Stimulated activated naive CD8-positive, alpha-beta T cell treated with anti-CD3 and anti-CD28 coated beads, Interleukin-15, Interleukin-2, amounts not matched to agents 100 U/mL and 50 U/mL, for 24 hours (primary cell): Measurements from ENCODE around the gene TBX4.
"Not testable (repeated sequence)": the region's sequence is repeated elsewhere in the genome, so short reads cannot be mapped to it uniquely, and the experiment has no call there.

ENCODE experiments used
- ATAC-seq: fragments of 150-1000 bp; cut with Tn5 transposase; one replicate; pipeline ENCODE4 v1.10.0; 2021
- DNase-seq: peaks from one replicate; pipeline ENCODE4 v3.0.0; 2021

TBX4 gene

DNA sequence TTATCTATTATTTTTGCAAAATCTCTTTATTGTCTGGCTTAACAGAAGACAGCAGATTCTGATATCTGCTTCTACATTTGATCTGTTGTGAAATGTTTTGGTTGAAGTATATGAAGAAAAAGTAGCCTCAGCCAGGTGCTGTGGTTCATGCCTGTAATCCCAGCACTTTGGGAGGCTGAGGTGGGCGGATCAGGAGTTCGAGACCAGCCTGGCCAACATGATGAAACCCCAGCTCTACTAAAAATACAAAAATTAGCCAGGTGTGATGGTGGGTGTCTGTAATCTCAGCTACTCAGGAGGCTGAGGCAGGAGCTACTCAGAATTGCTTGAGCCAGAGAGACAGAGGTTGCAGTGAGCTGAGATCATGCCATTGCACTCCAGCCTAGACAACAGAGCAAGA is 75.2 kb downstream of the TBX4 start:
- DNase-seq, ATAC-seq: not testable (repeated sequence)

DNA sequence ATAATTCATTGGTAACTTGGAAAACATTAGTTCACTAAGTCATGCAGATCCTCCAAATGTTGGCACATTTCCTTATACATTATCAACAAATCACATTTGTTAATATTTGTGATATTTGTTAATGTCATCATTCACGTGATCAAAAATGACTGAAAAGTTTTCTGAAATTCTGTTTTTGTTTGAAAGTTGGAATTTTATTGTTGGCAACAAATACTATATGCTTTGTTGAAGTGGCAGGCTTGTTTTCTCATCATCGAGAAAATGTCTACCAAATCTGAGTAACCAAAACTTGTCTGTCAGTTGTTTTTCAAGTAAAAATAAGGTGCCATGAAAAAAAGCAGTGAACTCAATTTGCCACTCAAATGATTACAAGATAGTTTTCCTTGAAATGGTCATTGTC is 75.9 kb downstream of the TBX4 start:
- ATAC-seq = no peak
- no peak for DNase-seq

DNA sequence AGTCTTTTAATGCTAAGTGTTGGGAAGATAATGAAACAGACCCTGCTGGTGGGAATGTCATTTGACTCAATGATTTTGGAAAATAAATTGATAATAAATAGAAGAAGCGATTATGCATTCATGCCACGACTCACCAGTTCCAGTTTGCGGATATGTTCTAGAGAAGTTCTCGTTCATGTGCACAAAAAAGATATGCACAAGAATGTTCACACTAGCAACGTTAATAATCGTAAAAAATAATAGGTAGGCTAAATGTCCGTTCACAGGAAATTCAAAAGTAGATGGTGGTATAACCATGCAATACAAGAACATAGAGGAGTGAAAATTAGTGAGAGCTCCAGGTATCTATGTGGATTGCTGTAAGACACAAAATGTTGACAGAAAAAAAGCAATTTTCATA is 79.0 kb downstream of the TBX4 start:
- DNase-seq (no peak), ATAC-seq (no peak)

DNA sequence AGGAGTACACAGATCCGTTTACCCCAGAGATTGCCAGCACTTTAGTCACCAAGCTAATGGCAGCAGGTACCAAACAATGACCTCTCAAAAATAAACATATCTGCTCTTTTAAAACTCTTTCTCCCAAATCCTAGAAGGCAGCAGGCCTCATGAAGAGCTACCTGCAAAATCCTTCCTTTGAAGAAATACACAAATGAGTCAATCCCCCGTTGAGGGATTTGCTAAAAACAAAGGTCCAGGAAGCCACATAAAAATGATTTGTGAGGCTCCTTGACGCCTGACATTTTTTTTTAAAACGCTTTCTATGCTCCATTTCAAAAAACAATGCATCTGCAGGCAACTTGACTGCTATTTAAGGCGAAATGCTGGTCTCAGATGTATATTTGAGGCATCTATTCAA is 80.6 kb downstream of the TBX4 start:
- DNase-seq = no peak
- ATAC-seq = no peak

DNA sequence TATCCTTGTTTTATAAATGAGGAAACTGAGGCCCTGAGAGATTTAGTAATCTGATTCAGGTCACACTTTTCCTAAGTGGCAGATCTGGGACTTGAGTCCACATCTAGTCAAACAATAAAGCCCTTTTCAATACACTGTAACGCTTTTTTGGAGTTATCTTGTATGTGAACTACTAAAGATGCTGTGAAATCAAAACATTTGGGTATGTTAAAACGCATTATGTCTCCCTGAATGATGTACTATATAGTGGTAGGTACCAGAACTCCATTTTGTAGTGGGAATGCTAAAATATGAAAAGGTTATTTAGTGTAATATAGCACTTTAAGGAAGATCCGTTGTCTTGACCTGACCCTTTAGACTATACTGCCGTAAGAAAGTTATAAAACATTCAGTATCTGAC is 81.6 kb downstream of the TBX4 start:
- ATAC-seq = no peak
- no peak for DNase-seq

DNA sequence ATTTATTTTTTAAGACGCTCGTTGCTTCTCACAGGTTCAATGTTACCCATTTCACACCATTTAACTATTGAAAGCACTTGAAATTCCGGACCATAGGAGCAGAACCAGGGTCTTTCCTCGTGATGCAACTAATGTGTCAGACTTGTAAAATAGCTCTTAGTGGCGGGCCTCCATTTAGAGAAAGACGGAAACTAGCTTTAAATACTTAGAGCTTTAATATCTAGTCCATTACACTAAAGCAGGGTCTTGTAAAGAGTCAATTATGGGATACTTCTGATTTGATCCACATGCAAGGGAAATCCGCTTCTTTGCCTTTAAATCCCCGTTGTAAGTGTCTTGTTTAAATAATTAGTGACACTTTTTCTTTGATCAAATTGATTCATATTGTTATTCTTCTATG is 82.2 kb downstream of the TBX4 start:
- DNase-seq (no peak), ATAC-seq (no peak)
